ENCODE measurements around the gene SLC37A2.
"Not testable (repeated sequence)": the region's sequence is repeated elsewhere in the genome, so short reads cannot be mapped to it uniquely, and the experiment has no call there.

The SLC37A2 gene

GRCh38 chr11:125084761-125085231 lies 21.7 kb downstream of the SLC37A2 start:
- DNase-seq (ENCODE audit: low spot score), result no peak

- DNase-seq (ENCODE audit: low spot score), result no peak
Measured at GRCh38 chr11:125085301-125086081, 22.4 kb downstream of the SLC37A2 start.

GRCh38 chr11:125086633-125087296 lies 23.7 kb downstream of the SLC37A2 start:
- no peak for DNase-seq (ENCODE audit: low spot score)

GRCh38 chr11:125088123-125088522 lies 25.0 kb downstream of the SLC37A2 start:
- DNase-seq (ENCODE audit: low spot score), result no peak

GRCh38 chr11:125088576-125089455 lies 25.7 kb downstream of the SLC37A2 start:
- DNase-seq (ENCODE audit: low spot score), result no peak

- DNase-seq (ENCODE audit: low spot score), result not testable (repeated sequence)
Measured at GRCh38 chr11:125089481-125089880, 26.4 kb downstream of the SLC37A2 start.

GRCh38 chr11:125090151-125090550 lies 27.0 kb downstream of the SLC37A2 start:
- DNase-seq (ENCODE audit: low spot score), result not testable (repeated sequence)

- no peak for DNase-seq (ENCODE audit: low spot score)
Measured at GRCh38 chr11:125090816-125091215, 27.7 kb downstream of the SLC37A2 start.

GRCh38 chr11:125091247-125091876 lies 28.3 kb downstream of the SLC37A2 start:
- DNase-seq (ENCODE audit: low spot score), result no peak

- DNase-seq (ENCODE audit: low spot score), result no peak
Measured at GRCh38 chr11:125091877-125092664, 29.0 kb downstream of the SLC37A2 start.

- no peak for DNase-seq (ENCODE audit: low spot score)
Measured at GRCh38 chr11:125092669-125093068, 29.6 kb downstream of the SLC37A2 start.

- DNase-seq (ENCODE audit: low spot score), result no peak
Measured at GRCh38 chr11:125093502-125093901, 30.4 kb downstream of the SLC37A2 start.

GRCh38 chr11:125094731-125095130 lies 31.6 kb downstream of the SLC37A2 start:
- no peak for DNase-seq (ENCODE audit: low spot score)

- DNase-seq (ENCODE audit: low spot score), result no peak
Measured at GRCh38 chr11:125100136-125100535, 37.0 kb downstream of the SLC37A2 start.

- DNase-seq (ENCODE audit: low spot score), result no peak
Measured at GRCh38 chr11:125101596-125101995, 38.5 kb downstream of the SLC37A2 start.

GRCh38 chr11:125102025-125102424 lies 38.9 kb downstream of the SLC37A2 start:
- no peak for DNase-seq (ENCODE audit: low spot score)

- no peak for DNase-seq (ENCODE audit: low spot score)
Measured at GRCh38 chr11:125102510-125102909, 39.4 kb downstream of the SLC37A2 start.

GRCh38 chr11:125105926-125106325 lies 42.8 kb downstream of the SLC37A2 start:
- no peak for DNase-seq (ENCODE audit: low spot score)

- DNase-seq (ENCODE audit: low spot score), result no peak
Measured at GRCh38 chr11:125108469-125108868, 45.4 kb downstream of the SLC37A2 start.

- DNase-seq (ENCODE audit: low spot score), result no peak
Measured at GRCh38 chr11:125110506-125110905, 47.4 kb downstream of the SLC37A2 start.

- no peak for DNase-seq (ENCODE audit: low spot score)
Measured at GRCh38 chr11:125111001-125111342, 47.9 kb downstream of the SLC37A2 start.
